Measurements from ENCODE around the gene MYO1H. TPM values are rescaled to one million over a fixed set of nuclear protein-coding genes. Genes with fewer than 3 reads are reported as not detected.

Gene MYO1H
- total and polyA plus RNA-seq, 2 of the 13 experiments (the other 11 are each of a cell fraction or from before 2014, with no cell fraction given), result not detected

- H4K20me1 ChIP-seq (ENCODE audit: insufficient read depth, low read length), result no peaks in the 10 kb centered on the region
- H3K36me3 ChIP-seq (replicated peaks in 1 of 2; ENCODE audit: control insufficient read depth in 1 of 2, insufficient read depth in 2 of 2, low read length in 2 of 2), result no peaks in the 10 kb centered on the region
- no peak overlapping the region for H2AFZ ChIP-seq (ENCODE audit: low read length)
- no peak for DNase-seq (ENCODE audit: low spot score)
- ChIA-PET POLR2A (no interaction called here), CTCF (ENCODE audit: low intra/inter-chr PET ratio, low total read pairs) (interaction anchor here (6.4 kb wide), 1 partner anchor 118 kb away, joined by 87 read pairs; no protein-coding TSS in a partner anchor)
- FAIRE-seq, result no peak
- peaks cover 10% of the 10 kb centered on the region for H3K4me1 ChIP-seq (ENCODE audit: insufficient read depth, low read length)
- no peak overlapping the region for H3K9ac ChIP-seq (ENCODE audit: insufficient read depth, low read depth, low read length)
- H3K27ac ChIP-seq (ENCODE audit: extremely low read length, insufficient read depth, low read length), result no peak overlapping the region
- H3K4me3 ChIP-seq (replicated peaks in 1 of 3; ENCODE audit: insufficient read depth in 1 of 3, low read depth in 2 of 3, low read length in 3 of 3), result no peak overlapping the region
- no peaks in the 10 kb centered on the region for H3K27me3 ChIP-seq (ENCODE audit: control insufficient read depth in 1 of 2, insufficient read depth in 2 of 2, low read length in 2 of 2)
- BruUV-seq (replicated peaks), result no TSS peak
- no peaks in the 10 kb centered on the region for H3K79me2 ChIP-seq (ENCODE audit: insufficient read depth, low read length)
- intact Hi-C loops (cut with micrococcal nuclease; ENCODE audit: unreplicated experiment) (no loop called here), in situ Hi-C loops (cut with HindIII; ENCODE audit: extremely low pct_ligation_motif_present, low pct_unique_long_range_greater_than_20kb) (loop anchor here (10.0 kb wide), 1 partner anchor 247 kb away; no protein-coding TSS in a partner anchor)
- TF ChIP-seq SRF (IDR thresholded peaks at IDR 0.05; ENCODE audit: low read depth, low read length) (no peak), MTA3 (CRISPR knock-in tag; IDR thresholded peaks at IDR 0.05) (no peak), TCF12 (IDR thresholded peaks at IDR 0.05) (no peak), TCF12 (CRISPR knock-in tag; IDR thresholded peaks at IDR 0.05) (no peak), FOXK2 (IDR thresholded peaks at IDR 0.05) (no peak), SP2 (CRISPR knock-in tag; IDR thresholded peaks at IDR 0.05) (no peak)
- no peak for ATAC-seq
- H3K4me2 ChIP-seq (ENCODE audit: low read depth, low read length), result no peak overlapping the region
- no peaks in the 10 kb centered on the region for H3K9me3 ChIP-seq (ENCODE audit: low read length)
Observed at GRCh38 chr12:109382031-109382430, 34.3 kb downstream of the MYO1H start.

- Histone ChIP-seq H3K9me3 (ENCODE audit: low read length) (no peaks in the 10 kb centered on the region), H3K27ac (ENCODE audit: extremely low read length, insufficient read depth, low read length) (no peak overlapping the region), H3K4me2 (ENCODE audit: low read depth, low read length) (no peak overlapping the region), H3K36me3 (replicated peaks in 1 of 2; ENCODE audit: control insufficient read depth in 1 of 2, insufficient read depth in 2 of 2, low read length in 2 of 2) (no peaks in the 10 kb centered on the region), H3K4me3 (replicated peaks in 1 of 3; ENCODE audit: insufficient read depth in 1 of 3, low read depth in 2 of 3, low read length in 3 of 3) (no peak overlapping the region), H4K20me1 (ENCODE audit: insufficient read depth, low read length) (no peaks in the 10 kb centered on the region), H3K79me2 (ENCODE audit: insufficient read depth, low read length) (no peaks in the 10 kb centered on the region), H3K4me1 (ENCODE audit: insufficient read depth, low read length) (peaks cover 16% of the 10 kb centered on the region), H3K27me3 (ENCODE audit: control insufficient read depth in 1 of 2, insufficient read depth in 2 of 2, low read length in 2 of 2) (no peaks in the 10 kb centered on the region), H3K9ac (ENCODE audit: insufficient read depth, low read depth, low read length) (no peak overlapping the region), H2AFZ (ENCODE audit: low read length) (no peak overlapping the region)
- DNase-seq (ENCODE audit: low spot score) (no peak), FAIRE-seq (no peak), ATAC-seq (no peak)
- POLR2A ChIA-PET, result no interaction called here
- in situ Hi-C loops (cut with HindIII; ENCODE audit: extremely low pct_ligation_motif_present, low pct_unique_long_range_greater_than_20kb) (loop anchor here (10.0 kb wide), 1 partner anchor 248 kb away; no protein-coding TSS in a partner anchor), intact Hi-C loops (cut with micrococcal nuclease; ENCODE audit: unreplicated experiment) (no loop called here)
- BruUV-seq (replicated peaks), result no TSS peak
- WGBS (ENCODE audit: low lambda C conversion rate), result 46% methylated on average over 2 of the region's 2 CpGs
- CTCF ChIA-PET (ENCODE audit: low intra/inter-chr PET ratio, low total read pairs), result interaction anchor here (6.4 kb wide), 1 partner anchor 119 kb away, joined by 87 read pairs; no protein-coding TSS in a partner anchor
- TF ChIP-seq MAFG (CRISPR knock-in tag; IDR thresholded peaks at IDR 0.05) (no peak), ZNF12 (CRISPR knock-in tag; IDR thresholded peaks at IDR 0.05) (peak; percentile 93), SIX1 (CRISPR knock-in tag; IDR thresholded peaks at IDR 0.05; ENCODE audit: borderline replicate concordance) (no peak), ELF3 (CRISPR knock-in tag; IDR thresholded peaks at IDR 0.05) (no peak)
Observed at GRCh38 chr12:109383240-109383639, 35.5 kb downstream of the MYO1H start.

Data from HepG2 (cell line).